ENCODE measurements around the gene SCFD2.
"Not testable (repeated sequence)": the region's sequence is repeated elsewhere in the genome, so short reads cannot be mapped to it uniquely, and the experiment has no call there.

SCFD2 gene

GRCh38 chr4:53236624-53237023 lies 129.2 kb downstream of the SCFD2 start:
- not testable (repeated sequence) for DNase-seq

GRCh38 chr4:53235547-53235946 lies 130.3 kb downstream of the SCFD2 start:
- no peak for DNase-seq

GRCh38 chr4:53234669-53235068 lies 131.2 kb downstream of the SCFD2 start:
- DNase-seq: no peak

- no peak for DNase-seq
These were observed 131.8 kb downstream of the SCFD2 start for GRCh38 chr4:53234111-53234510.

GRCh38 chr4:53233114-53233795 lies 132.6 kb downstream of the SCFD2 start:
- DNase-seq: no peak

- no peak for DNase-seq
These were observed 133.5 kb downstream of the SCFD2 start for GRCh38 chr4:53232371-53232770.

GRCh38 chr4:53228036-53228435 lies 137.8 kb downstream of the SCFD2 start:
- no peak for DNase-seq

GRCh38 chr4:53227451-53227850 lies 138.4 kb downstream of the SCFD2 start:
- DNase-seq: no peak

GRCh38 chr4:53221832-53222480 lies 143.9 kb downstream of the SCFD2 start:
- DNase-seq: no peak

- DNase-seq: not testable (repeated sequence)
These were observed 146.7 kb downstream of the SCFD2 start for GRCh38 chr4:53219148-53219547.

GRCh38 chr4:53208753-53209152 lies 157.1 kb downstream of the SCFD2 start:
- no peak for DNase-seq

- no peak for DNase-seq
These were observed 159.9 kb downstream of the SCFD2 start for GRCh38 chr4:53205970-53206369.

- no peak for DNase-seq
These were observed 166.5 kb downstream of the SCFD2 start for GRCh38 chr4:53199356-53199755.

- no peak for DNase-seq
These were observed 168.1 kb downstream of the SCFD2 start for GRCh38 chr4:53197772-53198142.

- DNase-seq: peak; percentile 19
These were observed 168.7 kb downstream of the SCFD2 start for GRCh38 chr4:53196882-53197771.

GRCh38 chr4:53195815-53196661 lies 169.8 kb downstream of the SCFD2 start:
- no peak for DNase-seq

GRCh38 chr4:53194727-53195126 lies 171.1 kb downstream of the SCFD2 start:
- DNase-seq: no peak

GRCh38 chr4:53193111-53193510 lies 172.8 kb downstream of the SCFD2 start:
- no peak for DNase-seq

GRCh38 chr4:53192496-53192895 lies 173.4 kb downstream of the SCFD2 start:
- no peak for DNase-seq

GRCh38 chr4:53191997-53192396 lies 173.9 kb downstream of the SCFD2 start:
- no peak for DNase-seq

- DNase-seq: no peak
These were observed 176.8 kb downstream of the SCFD2 start for GRCh38 chr4:53189011-53189410.

- no peak for DNase-seq
These were observed 179.0 kb downstream of the SCFD2 start for GRCh38 chr4:53186714-53187358.
